ENCODE measurements around the gene USP6.
"Not testable (repeated sequence)": the region's sequence is repeated elsewhere in the genome, so short reads cannot be mapped to it uniquely, and the experiment has no call there.

- not testable (repeated sequence) for TF ChIP-seq RFX5 (IDR thresholded peaks at IDR 0.05; ENCODE audit: low read depth, low read length); CTCF (conservative IDR thresholded peaks at IDR 0.05; ENCODE audit: low read depth, low read length); RAD21 (IDR thresholded peaks at IDR 0.05; ENCODE audit: low read length); BHLHE40 (IDR thresholded peaks at IDR 0.05; ENCODE audit: low read depth, low read length); FOS (IDR thresholded peaks at IDR 0.05; ENCODE audit: low read depth, low read length); POLR2A (IDR thresholded peaks at IDR 0.05; ENCODE audit: low read depth, low read length); USF2 (IDR thresholded peaks at IDR 0.05; ENCODE audit: low read depth, low read length); ELK1 (IDR thresholded peaks at IDR 0.05; ENCODE audit: borderline replicate concordance, low read depth, low read length); MAFK (IDR thresholded peaks at IDR 0.05; ENCODE audit: low read depth, low read length); CEBPB (IDR thresholded peaks at IDR 0.05; ENCODE audit: low read depth, low read length); SMC3 (IDR thresholded peaks at IDR 0.05; ENCODE audit: low read depth, low read length)
These were observed 13.9 kb downstream of the USP6 start for GRCh38 chr17:5129770-5130169.

Data from IMR-90 (cell line).